HepG2 (cell line): ENCODE data around the gene ASIC3. TPM values are rescaled to one million over a fixed set of nuclear protein-coding genes. Genes with fewer than 3 reads are reported as not detected.

Experiments used
- ATF7-NPFF ChIP-seq: sonication (generic); formaldehyde crosslinking; IDR thresholded peaks from 2 replicates; pipeline ENCODE4 v1.8.1; 2023; ENCODE audit warnings: mild to moderate bottlenecking, low read depth, missing genetic modification reagents, moderate library complexity
- BCL6 ChIP-seq: IDR thresholded peaks from 2 replicates; pipeline ENCODE4 v1.6.1; 2016; ENCODE audit warnings: missing genetic modification reagents, missing compliant biosample characterization
- FUBP1 ChIP-seq: sonication (generic); formaldehyde crosslinking; IDR thresholded peaks from 2 replicates; pipeline ENCODE4 v1.5.1; 2020; ENCODE audit warnings: missing genetic modification reagents, mild to moderate bottlenecking, borderline replicate concordance
- JDP2 ChIP-seq: sonication (generic); formaldehyde crosslinking; IDR thresholded peaks from 2 replicates; pipeline ENCODE4 v1.8.1; 2022; ENCODE audit warnings: missing genetic modification reagents, borderline replicate concordance
- MNT ChIP-seq: fragments of 450-650 bp; IDR thresholded peaks from 2 replicates; pipeline ENCODE4 v1.6.1; 2016
- RXRA ChIP-seq: sonication (generic); formaldehyde crosslinking; IDR thresholded peaks from 2 replicates; pipeline ENCODE4 v1.5.1; 2020; ENCODE audit warnings: missing genetic modification reagents
- TEF ChIP-seq: sonication (generic); formaldehyde crosslinking; IDR thresholded peaks from 2 replicates; pipeline ENCODE4 v1.5.0; 2020; ENCODE audit warnings: missing genetic modification reagents
- TFDP2 ChIP-seq: sonication (generic); formaldehyde crosslinking; IDR thresholded peaks from 2 replicates; pipeline ENCODE4 v1.4.0; 2020; ENCODE audit warnings: missing genetic modification reagents
- XRCC5 ChIP-seq: fragments of 200-400 bp; formaldehyde crosslinking; optimal IDR thresholded peaks from 2 replicates; pipeline ENCODE3; 2017; ENCODE audit warnings: mild to moderate bottlenecking, low read length
- ZBTB14 ChIP-seq: sonication (generic); formaldehyde crosslinking; IDR thresholded peaks from 2 replicates; pipeline ENCODE4 v1.4.0; 2020; ENCODE audit warnings: missing genetic modification reagents
- ZBTB21 ChIP-seq: sonication (generic); formaldehyde crosslinking; IDR thresholded peaks from 2 replicates; pipeline ENCODE4 v1.4.0; 2020; ENCODE audit warnings: missing genetic modification reagents
- ZBTB38 ChIP-seq: sonication (generic); formaldehyde crosslinking; IDR thresholded peaks from 2 replicates; pipeline ENCODE4 v1.5.1; 2020; ENCODE audit warnings: mild to moderate bottlenecking, missing genetic modification reagents
- ZFP36L2 ChIP-seq: sonication (generic); formaldehyde crosslinking; IDR thresholded peaks from 2 replicates; pipeline ENCODE4 v1.4.0; 2020; ENCODE audit warnings: missing genetic modification reagents
- ZFX ChIP-seq: sonication (generic); formaldehyde crosslinking; IDR thresholded peaks from 2 replicates; pipeline ENCODE4 v1.4.0; 2020; ENCODE audit warnings: mild to moderate bottlenecking, low read depth, missing genetic modification reagents, moderate library complexity
- ZNF256 ChIP-seq: sonication (generic); formaldehyde crosslinking; conservative IDR thresholded peaks from 2 replicates; pipeline ENCODE4 v1.4.0; 2020; ENCODE audit warnings: missing genetic modification reagents
- ZNF281 ChIP-seq: sonication (generic); formaldehyde crosslinking; IDR thresholded peaks from 2 replicates; pipeline ENCODE4 v1.4.0; 2020; ENCODE audit warnings: missing genetic modification reagents, borderline replicate concordance
- ZNF292 ChIP-seq: sonication (generic); formaldehyde crosslinking; IDR thresholded peaks from 2 replicates; pipeline ENCODE4 v1.8.1; 2022; ENCODE audit warnings: mild to moderate bottlenecking, low read depth, missing genetic modification reagents, borderline replicate concordance
- ZNF883 ChIP-seq: sonication (generic); formaldehyde crosslinking; IDR thresholded peaks from 2 replicates; pipeline ENCODE4 v1.5.1; 2020; ENCODE audit warnings: mild to moderate bottlenecking, missing genetic modification reagents; ENCODE audit errors: not compliant biosample characterization
- polyA plus RNA-seq, 8 experiments: library from polyadenylated mRNA; depleted of rRNA in 3 of 8; stranded (reverse) in 7 of 8; unstranded in 1 of 8; fragments of >200 nt; fragmentation: Illumina TruSeq in 4 of 8; extraction: Trizol in 4 of 8; gene quantifications; 2 replicates each; pipeline versions ENCODE4 v1.2.1 to v1.2.3, GENCODE V29; 2011 to 2016; ENCODE audit warnings: low read depth in 4 of 8, missing spikeins in 1 of 8, mixed read lengths in 1 of 8; ENCODE audit not compliant: insufficient read depth in 1 of 8
- total RNA-seq, 5 experiments: library from RNA; depleted of rRNA; stranded (reverse); fragments of >200 nt; fragmentation: Illumina TruSeq; extraction: Trizol; gene quantifications; 2 replicates each; pipeline ENCODE4 v1.2.3, GENCODE V29; 2016; ENCODE audit warnings: low read depth in 1 of 5

ASIC3 gene
- total and polyA plus RNA-seq, 2 of the 13 experiments (the other 11 are each of a cell fraction or from before 2014, with no cell fraction given) = 0.51 TPM; not detected in 1

- peak; percentile 62 for TF ChIP-seq ZNF281 (CRISPR knock-in tag)
- TF ChIP-seq MNT = no peak
- TF ChIP-seq TFDP2 (CRISPR knock-in tag) = no peak
- TF ChIP-seq RXRA (CRISPR knock-in tag) = peak; percentile 9; the same call in 1 of the 2 replicates
- no peak for TF ChIP-seq ZNF292 (CRISPR knock-in tag)
- TF ChIP-seq ZNF883 (CRISPR knock-in tag) = peak; percentile 15
- 0 out of 2 replicates have a peak, but pooled peaks have one; percentile 20 for TF ChIP-seq ZBTB14 (CRISPR knock-in tag)
- no peak for TF ChIP-seq ZBTB21 (CRISPR knock-in tag)
- TF ChIP-seq ATF7-NPFF (CRISPR knock-in tag) = no peak; the same call in 1 of the 2 replicates
- TF ChIP-seq ZNF256 (CRISPR knock-in tag) = no peak
- TF ChIP-seq XRCC5 = no peak
- no peak for TF ChIP-seq TEF (CRISPR knock-in tag)
- TF ChIP-seq ZFP36L2 (CRISPR knock-in tag) = no peak
- no peak for TF ChIP-seq FUBP1 (CRISPR knock-in tag)
- no peak for TF ChIP-seq BCL6 (CRISPR knock-in tag)
- TF ChIP-seq ZBTB38 (CRISPR knock-in tag) = no peak
- no peak for TF ChIP-seq JDP2 (CRISPR knock-in tag)
- 0 out of 2 replicates have a peak, but pooled peaks have one; percentile 25 for TF ChIP-seq ZFX
Observed at GRCh38 chr7:151060416-151061212, 12.3 kb downstream of the ASIC3 start (continued).
